ENCODE measurements around the gene EMCN.

Gene EMCN

DNA sequence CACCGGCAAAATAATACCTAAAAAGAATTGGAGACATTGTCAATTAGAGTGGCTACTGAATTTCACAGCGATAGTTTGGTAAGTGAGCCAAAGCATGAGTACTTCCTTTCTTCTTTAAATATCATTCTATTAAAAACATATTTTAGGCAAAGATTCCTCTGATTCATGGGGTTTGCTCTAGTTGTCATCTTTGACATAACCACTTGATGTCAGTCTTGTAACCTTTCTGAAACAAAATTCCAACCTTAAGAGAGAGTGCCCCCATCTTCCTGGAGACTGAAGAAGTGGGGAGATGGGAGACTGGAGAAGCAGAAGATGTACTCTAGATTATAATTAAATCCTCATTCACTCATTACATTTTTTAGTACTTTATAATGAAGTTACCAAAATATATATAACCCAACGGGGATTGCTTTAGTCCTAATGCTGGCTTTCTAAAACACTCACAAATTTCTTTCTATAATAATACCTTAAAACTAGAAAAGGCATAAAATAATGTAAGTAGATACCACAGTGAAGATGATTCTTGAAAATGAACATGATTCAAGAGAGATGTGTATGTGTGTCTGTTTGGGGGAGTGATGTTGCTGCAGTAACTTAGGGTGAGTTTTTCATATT lies 96.4 kb downstream of the EMCN start:
- Histone ChIP-seq H3K27ac (replicated peaks) (no peak overlapping the region), H3K4me3 (replicated peaks; ENCODE audit: insufficient read depth, low read length) (no peak overlapping the region), H3K27me3 (ENCODE audit: insufficient read depth, poor library complexity, severe bottlenecking) (no peaks in the 10 kb centered on the region)
- TF ChIP-seq, protein P1, sequence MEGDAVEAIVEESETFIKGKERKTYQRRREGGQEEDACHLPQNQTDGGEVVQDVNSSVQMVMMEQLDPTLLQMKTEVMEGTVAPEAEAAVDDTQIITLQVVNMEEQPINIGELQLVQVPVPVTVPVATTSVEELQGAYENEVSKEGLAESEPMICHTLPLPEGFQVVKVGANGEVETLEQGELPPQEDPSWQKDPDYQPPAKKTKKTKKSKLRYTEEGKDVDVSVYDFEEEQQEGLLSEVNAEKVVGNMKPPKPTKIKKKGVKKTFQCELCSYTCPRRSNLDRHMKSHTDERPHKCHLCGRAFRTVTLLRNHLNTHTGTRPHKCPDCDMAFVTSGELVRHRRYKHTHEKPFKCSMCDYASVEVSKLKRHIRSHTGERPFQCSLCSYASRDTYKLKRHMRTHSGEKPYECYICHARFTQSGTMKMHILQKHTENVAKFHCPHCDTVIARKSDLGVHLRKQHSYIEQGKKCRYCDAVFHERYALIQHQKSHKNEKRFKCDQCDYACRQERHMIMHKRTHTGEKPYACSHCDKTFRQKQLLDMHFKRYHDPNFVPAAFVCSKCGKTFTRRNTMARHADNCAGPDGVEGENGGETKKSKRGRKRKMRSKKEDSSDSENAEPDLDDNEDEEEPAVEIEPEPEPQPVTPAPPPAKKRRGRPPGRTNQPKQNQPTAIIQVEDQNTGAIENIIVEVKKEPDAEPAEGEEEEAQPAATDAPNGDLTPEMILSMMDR (IDR thresholded peaks at IDR 0.05; ENCODE audit: insufficient read depth, low read length): no peak
- TF ChIP-seq GABPA (IDR thresholded peaks at IDR 0.05; ENCODE audit: low read depth) (no peak), POLR2AphosphoS5 (IDR thresholded peaks at IDR 0.05; ENCODE audit: low read depth) (no peak), SPI1 (IDR thresholded peaks at IDR 0.05; ENCODE audit: borderline replicate concordance, low read depth) (no peak)
- TF ChIP-seq, protein P2, sequence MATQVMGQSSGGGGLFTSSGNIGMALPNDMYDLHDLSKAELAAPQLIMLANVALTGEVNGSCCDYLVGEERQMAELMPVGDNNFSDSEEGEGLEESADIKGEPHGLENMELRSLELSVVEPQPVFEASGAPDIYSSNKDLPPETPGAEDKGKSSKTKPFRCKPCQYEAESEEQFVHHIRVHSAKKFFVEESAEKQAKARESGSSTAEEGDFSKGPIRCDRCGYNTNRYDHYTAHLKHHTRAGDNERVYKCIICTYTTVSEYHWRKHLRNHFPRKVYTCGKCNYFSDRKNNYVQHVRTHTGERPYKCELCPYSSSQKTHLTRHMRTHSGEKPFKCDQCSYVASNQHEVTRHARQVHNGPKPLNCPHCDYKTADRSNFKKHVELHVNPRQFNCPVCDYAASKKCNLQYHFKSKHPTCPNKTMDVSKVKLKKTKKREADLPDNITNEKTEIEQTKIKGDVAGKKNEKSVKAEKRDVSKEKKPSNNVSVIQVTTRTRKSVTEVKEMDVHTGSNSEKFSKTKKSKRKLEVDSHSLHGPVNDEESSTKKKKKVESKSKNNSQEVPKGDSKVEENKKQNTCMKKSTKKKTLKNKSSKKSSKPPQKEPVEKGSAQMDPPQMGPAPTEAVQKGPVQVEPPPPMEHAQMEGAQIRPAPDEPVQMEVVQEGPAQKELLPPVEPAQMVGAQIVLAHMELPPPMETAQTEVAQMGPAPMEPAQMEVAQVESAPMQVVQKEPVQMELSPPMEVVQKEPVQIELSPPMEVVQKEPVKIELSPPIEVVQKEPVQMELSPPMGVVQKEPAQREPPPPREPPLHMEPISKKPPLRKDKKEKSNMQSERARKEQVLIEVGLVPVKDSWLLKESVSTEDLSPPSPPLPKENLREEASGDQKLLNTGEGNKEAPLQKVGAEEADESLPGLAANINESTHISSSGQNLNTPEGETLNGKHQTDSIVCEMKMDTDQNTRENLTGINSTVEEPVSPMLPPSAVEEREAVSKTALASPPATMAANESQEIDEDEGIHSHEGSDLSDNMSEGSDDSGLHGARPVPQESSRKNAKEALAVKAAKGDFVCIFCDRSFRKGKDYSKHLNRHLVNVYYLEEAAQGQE (IDR thresholded peaks at IDR 0.05; ENCODE audit: insufficient replicate concordance, low read depth): no peak
- DNase-seq (ENCODE audit: low read depth in 1 of 2, low spot score in 1 of 2): no peak

DNA sequence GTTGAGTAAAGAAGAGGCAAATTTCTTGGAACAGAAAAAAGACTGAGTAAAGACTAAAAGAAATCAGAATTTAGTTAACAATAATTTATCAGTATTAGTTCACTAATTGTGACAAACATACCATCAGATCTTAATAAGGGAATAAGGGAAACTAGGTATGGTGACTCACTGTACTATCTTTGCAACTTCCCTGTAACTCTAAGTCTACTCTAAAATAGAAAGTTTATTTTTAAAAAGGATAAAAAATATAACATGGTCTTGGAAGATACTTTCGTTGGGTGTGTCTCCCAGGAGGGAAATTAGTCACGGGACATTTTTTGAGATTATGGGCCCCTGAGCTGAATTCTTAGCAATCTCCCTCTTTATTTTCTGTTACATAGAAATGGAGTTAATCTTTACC lies 97.3 kb downstream of the EMCN start:
- Histone ChIP-seq H3K27ac (replicated peaks) (no peak overlapping the region), H3K27me3 (ENCODE audit: insufficient read depth, poor library complexity, severe bottlenecking) (no peaks in the 10 kb centered on the region), H3K4me3 (replicated peaks; ENCODE audit: insufficient read depth, low read length) (no peak overlapping the region)
- TF ChIP-seq POLR2AphosphoS5 (IDR thresholded peaks at IDR 0.05; ENCODE audit: low read depth) (no peak), GABPA (IDR thresholded peaks at IDR 0.05; ENCODE audit: low read depth) (no peak), SPI1 (IDR thresholded peaks at IDR 0.05; ENCODE audit: borderline replicate concordance, low read depth) (no peak)
- TF ChIP-seq, protein P1 (IDR thresholded peaks at IDR 0.05; ENCODE audit: insufficient read depth, low read length): no peak
- TF ChIP-seq, protein P2 (IDR thresholded peaks at IDR 0.05; ENCODE audit: insufficient replicate concordance, low read depth): no peak
- no peak for DNase-seq (ENCODE audit: low read depth in 1 of 2, low spot score in 1 of 2)

DNA sequence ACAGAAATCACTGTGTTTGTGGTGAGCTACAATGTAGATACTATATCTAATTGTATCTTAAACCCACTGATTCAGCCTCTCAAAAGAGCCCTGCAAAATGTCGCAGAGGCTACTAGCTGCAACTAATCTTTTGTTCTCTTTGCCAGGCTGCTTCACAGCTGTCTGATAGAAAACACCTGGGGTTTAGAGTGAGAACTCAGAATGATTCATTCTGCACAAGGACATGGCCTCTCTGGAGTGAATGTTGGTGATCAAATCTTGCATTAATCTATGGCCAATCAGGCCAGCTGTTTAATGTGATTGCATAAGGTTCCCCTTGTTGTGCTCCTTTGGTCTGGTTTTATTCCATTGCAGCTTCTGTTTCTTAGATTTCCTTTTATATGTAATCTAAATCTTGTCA lies 100.3 kb downstream of the EMCN start:
- no peak for DNase-seq (ENCODE audit: low read depth in 1 of 2, low spot score in 1 of 2)

More for the DNA sequence above, 100.3 kb downstream of the EMCN start:
- no peak for TF ChIP-seq GABPA (IDR thresholded peaks at IDR 0.05; ENCODE audit: low read depth)
- no peak for TF ChIP-seq POLR2AphosphoS5 (IDR thresholded peaks at IDR 0.05; ENCODE audit: low read depth)
- TF ChIP-seq SPI1 (IDR thresholded peaks at IDR 0.05; ENCODE audit: borderline replicate concordance, low read depth): no peak
- TF ChIP-seq, protein P2 (IDR thresholded peaks at IDR 0.05; ENCODE audit: insufficient replicate concordance, low read depth): no peak
- TF ChIP-seq, protein P1 (IDR thresholded peaks at IDR 0.05; ENCODE audit: insufficient read depth, low read length): no peak
- no peak overlapping the region for H3K4me3 ChIP-seq (replicated peaks; ENCODE audit: insufficient read depth, low read length)
- no peaks in the 10 kb centered on the region for H3K27me3 ChIP-seq (ENCODE audit: insufficient read depth, poor library complexity, severe bottlenecking)
- no peak overlapping the region for H3K27ac ChIP-seq (replicated peaks)

Measured in HL-60 (cell line).